ENCODE data around the gene MAP4.

- TF ChIP-seq POLR2AphosphoS5 (IDR thresholded peaks at IDR 0.05) = no peak
- TF ChIP-seq POLR2A (IDR thresholded peaks at IDR 0.05; ENCODE audit: low read depth) = no peak
These were observed 23.4 kb upstream of the MAP4 start for GRCh38 chr3:48039487-48040190.

Data from esophagus muscularis mucosa (tissue), 2 donors.